IMR-90 (cell line): ENCODE results near the gene FAM89A.

Source experiments
- BHLHE40 ChIP-seq: fragments of 150-350 bp; IDR thresholded peaks from 2 replicates; pipeline ENCODE4 v1.6.1; 2016; ENCODE audit warnings: mild to moderate bottlenecking, low read depth, low read length
- CEBPB ChIP-seq: IDR thresholded peaks from 2 replicates; pipeline ENCODE4 v1.6.1; 2012; ENCODE audit warnings: low read depth, low read length, improper control_type of control experiment
- CHD1 ChIP-seq: IDR thresholded peaks from 2 replicates; pipeline ENCODE4 v1.6.1; 2012; ENCODE audit warnings: low read depth, low read length, improper control_type of control experiment
- MAFK ChIP-seq: IDR thresholded peaks from 2 replicates; pipeline ENCODE4 v1.6.1; 2012; ENCODE audit warnings: low read depth, low read length, improper control_type of control experiment
- MAZ ChIP-seq: IDR thresholded peaks from 2 replicates; pipeline ENCODE4 v1.6.1; 2012; ENCODE audit warnings: low read depth, mild to moderate bottlenecking, low read length, improper control_type of control experiment, moderate library complexity, borderline replicate concordance
- MXI1 ChIP-seq: IDR thresholded peaks from 2 replicates; pipeline ENCODE4 v1.6.1; 2012; ENCODE audit warnings: low read depth, mild to moderate bottlenecking, low read length, moderate library complexity, borderline replicate concordance
- POLR2A ChIP-seq: IDR thresholded peaks from 2 replicates; pipeline ENCODE4 v1.6.1; 2012; ENCODE audit warnings: mild to moderate bottlenecking, low read depth, low read length
- RAD21 ChIP-seq: IDR thresholded peaks from 2 replicates; pipeline ENCODE4 v1.6.1; 2012; ENCODE audit warnings: low read length, improper control_type of control experiment
- RCOR1 ChIP-seq: IDR thresholded peaks from 2 replicates; pipeline ENCODE4 v1.6.1; 2012; ENCODE audit warnings: mild to moderate bottlenecking, low read length, improper control_type of control experiment; ENCODE audit not compliant: insufficient replicate concordance
- RFX5 ChIP-seq: IDR thresholded peaks from 2 replicates; pipeline ENCODE4 v1.8.0; 2012; ENCODE audit warnings: low read depth, mild to moderate bottlenecking, low read length, moderate library complexity
- SMC3 ChIP-seq: fragments of 150-350 bp; IDR thresholded peaks from 2 replicates; pipeline ENCODE4 v1.6.1; 2016; ENCODE audit warnings: low read depth, mild to moderate bottlenecking, antibody characterized with exemption, low read length, moderate library complexity
- TF ChIP-seq, protein P1 (sequence below): conservative IDR thresholded peaks from 2 replicates; pipeline ENCODE4 v1.5.1; 2012; ENCODE audit warnings: mild to moderate bottlenecking, low read depth, low read length, improper control_type of control experiment
- TF ChIP-seq, protein P2 (sequence below): fragments of 150-350 bp; IDR thresholded peaks from 2 replicates; pipeline ENCODE4 v1.6.1; 2017; ENCODE audit warnings: mild to moderate bottlenecking, antibody characterized with exemption, low read length, low read depth
- TF ChIP-seq, protein P3 (sequence below): fragments of 150-350 bp; IDR thresholded peaks from 2 replicates; pipeline ENCODE4 v1.6.1; 2016; ENCODE audit warnings: low read depth, mild to moderate bottlenecking, low read length, moderate library complexity, borderline replicate concordance

DNA sequence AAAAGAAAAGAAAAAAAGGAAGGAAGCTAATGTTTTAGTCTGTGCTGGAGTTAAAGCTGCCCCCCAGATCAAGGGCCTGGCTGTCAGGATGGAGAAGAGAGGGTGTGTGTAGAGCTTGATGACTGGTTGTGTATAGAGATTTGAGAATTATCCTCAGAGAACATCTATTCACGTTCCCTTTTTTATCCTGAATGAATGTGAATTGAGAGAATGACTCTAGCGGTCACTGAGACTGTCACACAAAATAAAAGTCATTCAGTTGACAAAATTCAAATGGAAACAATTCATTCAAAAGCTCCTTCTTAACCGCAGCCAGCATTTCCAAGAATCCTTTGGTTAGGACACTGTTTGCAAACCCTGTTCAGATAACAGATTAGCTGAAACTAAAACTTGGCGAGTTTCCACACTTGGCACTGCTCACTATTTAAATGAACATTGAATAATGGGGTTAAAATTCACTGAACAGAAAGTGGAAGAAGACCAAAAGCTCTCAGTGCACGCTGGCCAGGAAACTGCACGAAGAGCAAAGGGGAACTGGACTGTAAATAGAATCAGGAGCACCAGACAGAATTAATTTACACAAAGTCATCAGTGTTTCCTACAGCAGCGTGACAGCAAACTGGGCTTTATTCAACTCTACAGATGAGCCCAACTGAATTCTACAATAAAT is 13.6 kb upstream of the FAM89A start:
- TF ChIP-seq, protein P1, sequence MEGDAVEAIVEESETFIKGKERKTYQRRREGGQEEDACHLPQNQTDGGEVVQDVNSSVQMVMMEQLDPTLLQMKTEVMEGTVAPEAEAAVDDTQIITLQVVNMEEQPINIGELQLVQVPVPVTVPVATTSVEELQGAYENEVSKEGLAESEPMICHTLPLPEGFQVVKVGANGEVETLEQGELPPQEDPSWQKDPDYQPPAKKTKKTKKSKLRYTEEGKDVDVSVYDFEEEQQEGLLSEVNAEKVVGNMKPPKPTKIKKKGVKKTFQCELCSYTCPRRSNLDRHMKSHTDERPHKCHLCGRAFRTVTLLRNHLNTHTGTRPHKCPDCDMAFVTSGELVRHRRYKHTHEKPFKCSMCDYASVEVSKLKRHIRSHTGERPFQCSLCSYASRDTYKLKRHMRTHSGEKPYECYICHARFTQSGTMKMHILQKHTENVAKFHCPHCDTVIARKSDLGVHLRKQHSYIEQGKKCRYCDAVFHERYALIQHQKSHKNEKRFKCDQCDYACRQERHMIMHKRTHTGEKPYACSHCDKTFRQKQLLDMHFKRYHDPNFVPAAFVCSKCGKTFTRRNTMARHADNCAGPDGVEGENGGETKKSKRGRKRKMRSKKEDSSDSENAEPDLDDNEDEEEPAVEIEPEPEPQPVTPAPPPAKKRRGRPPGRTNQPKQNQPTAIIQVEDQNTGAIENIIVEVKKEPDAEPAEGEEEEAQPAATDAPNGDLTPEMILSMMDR: no peak
- TF ChIP-seq MAZ (no peak), MAFK (no peak), CHD1 (no peak), POLR2A (no peak), SMC3 (no peak), RAD21 (no peak), BHLHE40 (no peak), CEBPB (no peak), MXI1 (no peak), RCOR1 (no peak), RFX5 (no peak)
- TF ChIP-seq, protein P2, sequence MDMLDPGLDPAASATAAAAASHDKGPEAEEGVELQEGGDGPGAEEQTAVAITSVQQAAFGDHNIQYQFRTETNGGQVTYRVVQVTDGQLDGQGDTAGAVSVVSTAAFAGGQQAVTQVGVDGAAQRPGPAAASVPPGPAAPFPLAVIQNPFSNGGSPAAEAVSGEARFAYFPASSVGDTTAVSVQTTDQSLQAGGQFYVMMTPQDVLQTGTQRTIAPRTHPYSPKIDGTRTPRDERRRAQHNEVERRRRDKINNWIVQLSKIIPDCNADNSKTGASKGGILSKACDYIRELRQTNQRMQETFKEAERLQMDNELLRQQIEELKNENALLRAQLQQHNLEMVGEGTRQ: no peak
- TF ChIP-seq, protein P3, sequence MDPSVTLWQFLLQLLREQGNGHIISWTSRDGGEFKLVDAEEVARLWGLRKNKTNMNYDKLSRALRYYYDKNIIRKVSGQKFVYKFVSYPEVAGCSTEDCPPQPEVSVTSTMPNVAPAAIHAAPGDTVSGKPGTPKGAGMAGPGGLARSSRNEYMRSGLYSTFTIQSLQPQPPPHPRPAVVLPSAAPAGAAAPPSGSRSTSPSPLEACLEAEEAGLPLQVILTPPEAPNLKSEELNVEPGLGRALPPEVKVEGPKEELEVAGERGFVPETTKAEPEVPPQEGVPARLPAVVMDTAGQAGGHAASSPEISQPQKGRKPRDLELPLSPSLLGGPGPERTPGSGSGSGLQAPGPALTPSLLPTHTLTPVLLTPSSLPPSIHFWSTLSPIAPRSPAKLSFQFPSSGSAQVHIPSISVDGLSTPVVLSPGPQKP: no peak
